Measurements from ENCODE around the gene RPL22. TPM values are rescaled to one million over a fixed set of nuclear protein-coding genes. Genes with fewer than 3 reads are reported as not detected.

The RPL22 gene
- total and polyA plus RNA-seq, 2 of the 13 experiments (the other 11 are each of a cell fraction or from before 2014, with no cell fraction given) = 214 to 545 TPM

- TF ChIP-seq ZNF451 (CRISPR knock-in tag; IDR thresholded peaks at IDR 0.05) (peak; percentile 99), MAF1 (CRISPR knock-in tag; IDR thresholded peaks at IDR 0.05; ENCODE audit: borderline replicate concordance) (peak; percentile 98), FOSL1 (CRISPR knock-in tag; IDR thresholded peaks at IDR 0.05; ENCODE audit: borderline replicate concordance) (peak; percentile 50; the same call in 1 of the 2 replicates), HNF4G (IDR thresholded peaks at IDR 0.05; ENCODE audit: borderline replicate concordance, low read depth, low read length) (no peak), HNF4G (CRISPR knock-in tag; IDR thresholded peaks at IDR 0.05; ENCODE audit: borderline replicate concordance, low read depth) (0 out of 2 replicates have a peak, but pooled peaks have one; percentile 71), NCOA5 (CRISPR knock-in tag; IDR thresholded peaks at IDR 0.05) (no peak), RBM39 (IDR thresholded peaks at IDR 0.05; ENCODE audit: low read depth, low read length, poor library complexity, severe bottlenecking) (no peak), ZSCAN21 (CRISPR knock-in tag; IDR thresholded peaks at IDR 0.05; ENCODE audit: borderline replicate concordance) (peak; percentile 99), ZNF367 (CRISPR knock-in tag; IDR thresholded peaks at IDR 0.05; ENCODE audit: borderline replicate concordance) (peak; percentile 98; the same call in 1 of the 2 replicates), ZNF766 (CRISPR knock-in tag; IDR thresholded peaks at IDR 0.05; ENCODE audit: borderline replicate concordance) (peak; percentile 99), PHF8 (CRISPR knock-in tag; IDR thresholded peaks at IDR 0.05) (peak; percentile 50), ELF4 (CRISPR knock-in tag; IDR thresholded peaks at IDR 0.05; ENCODE audit: borderline replicate concordance) (no peak), AGO1 (IDR thresholded peaks at IDR 0.05; ENCODE audit: low read depth, low read length, poor library complexity, severe bottlenecking) (no peak), SALL2 (CRISPR knock-in tag; IDR thresholded peaks at IDR 0.05) (peak; percentile 99), ZNF570 (CRISPR knock-in tag; IDR thresholded peaks at IDR 0.05; ENCODE audit: borderline replicate concordance) (peak; percentile 88; the same call in 1 of the 2 replicates), ZNF780A (CRISPR knock-in tag; IDR thresholded peaks at IDR 0.05) (peak; percentile 99), ZNF264 (CRISPR knock-in tag; IDR thresholded peaks at IDR 0.05) (peak; percentile 95), MED8 (CRISPR knock-in tag; IDR thresholded peaks at IDR 0.05; ENCODE audit: insufficient replicate concordance) (peak; percentile 69)
- TF ChIP-seq, protein P1, sequence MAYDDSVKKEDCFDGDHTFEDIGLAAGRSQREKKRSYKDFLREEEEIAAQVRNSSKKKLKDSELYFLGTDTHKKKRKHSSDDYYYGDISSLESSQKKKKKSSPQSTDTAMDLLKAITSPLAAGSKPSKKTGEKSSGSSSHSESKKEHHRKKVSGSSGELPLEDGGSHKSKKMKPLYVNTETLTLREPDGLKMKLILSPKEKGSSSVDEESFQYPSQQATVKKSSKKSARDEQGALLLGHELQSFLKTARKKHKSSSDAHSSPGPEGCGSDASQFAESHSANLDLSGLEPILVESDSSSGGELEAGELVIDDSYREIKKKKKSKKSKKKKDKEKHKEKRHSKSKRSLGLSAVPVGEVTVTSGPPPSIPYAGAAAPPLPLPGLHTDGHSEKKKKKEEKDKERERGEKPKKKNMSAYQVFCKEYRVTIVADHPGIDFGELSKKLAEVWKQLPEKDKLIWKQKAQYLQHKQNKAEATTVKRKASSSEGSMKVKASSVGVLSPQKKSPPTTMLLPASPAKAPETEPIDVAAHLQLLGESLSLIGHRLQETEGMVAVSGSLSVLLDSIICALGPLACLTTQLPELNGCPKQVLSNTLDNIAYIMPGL (CRISPR knock-in tag; IDR thresholded peaks at IDR 0.05; ENCODE audit: borderline replicate concordance in 1 of 2, low read depth in 1 of 2) = peak; percentile 82 to 87; a peak in 3 of 4 replicates
- TF ChIP-seq, protein P2, sequence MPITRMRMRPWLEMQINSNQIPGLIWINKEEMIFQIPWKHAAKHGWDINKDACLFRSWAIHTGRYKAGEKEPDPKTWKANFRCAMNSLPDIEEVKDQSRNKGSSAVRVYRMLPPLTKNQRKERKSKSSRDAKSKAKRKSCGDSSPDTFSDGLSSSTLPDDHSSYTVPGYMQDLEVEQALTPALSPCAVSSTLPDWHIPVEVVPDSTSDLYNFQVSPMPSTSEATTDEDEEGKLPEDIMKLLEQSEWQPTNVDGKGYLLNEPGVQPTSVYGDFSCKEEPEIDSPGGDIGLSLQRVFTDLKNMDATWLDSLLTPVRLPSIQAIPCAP (CRISPR knock-in tag; IDR thresholded peaks at IDR 0.05; ENCODE audit: low read depth) = peak; percentile 91; the same call in 1 of the 2 replicates
- TF ChIP-seq, protein P3, sequence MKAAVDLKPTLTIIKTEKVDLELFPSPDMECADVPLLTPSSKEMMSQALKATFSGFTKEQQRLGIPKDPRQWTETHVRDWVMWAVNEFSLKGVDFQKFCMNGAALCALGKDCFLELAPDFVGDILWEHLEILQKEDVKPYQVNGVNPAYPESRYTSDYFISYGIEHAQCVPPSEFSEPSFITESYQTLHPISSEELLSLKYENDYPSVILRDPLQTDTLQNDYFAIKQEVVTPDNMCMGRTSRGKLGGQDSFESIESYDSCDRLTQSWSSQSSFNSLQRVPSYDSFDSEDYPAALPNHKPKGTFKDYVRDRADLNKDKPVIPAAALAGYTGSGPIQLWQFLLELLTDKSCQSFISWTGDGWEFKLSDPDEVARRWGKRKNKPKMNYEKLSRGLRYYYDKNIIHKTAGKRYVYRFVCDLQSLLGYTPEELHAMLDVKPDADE (CRISPR knock-in tag; IDR thresholded peaks at IDR 0.05) = peak; percentile 96
- TF ChIP-seq, protein P4, sequence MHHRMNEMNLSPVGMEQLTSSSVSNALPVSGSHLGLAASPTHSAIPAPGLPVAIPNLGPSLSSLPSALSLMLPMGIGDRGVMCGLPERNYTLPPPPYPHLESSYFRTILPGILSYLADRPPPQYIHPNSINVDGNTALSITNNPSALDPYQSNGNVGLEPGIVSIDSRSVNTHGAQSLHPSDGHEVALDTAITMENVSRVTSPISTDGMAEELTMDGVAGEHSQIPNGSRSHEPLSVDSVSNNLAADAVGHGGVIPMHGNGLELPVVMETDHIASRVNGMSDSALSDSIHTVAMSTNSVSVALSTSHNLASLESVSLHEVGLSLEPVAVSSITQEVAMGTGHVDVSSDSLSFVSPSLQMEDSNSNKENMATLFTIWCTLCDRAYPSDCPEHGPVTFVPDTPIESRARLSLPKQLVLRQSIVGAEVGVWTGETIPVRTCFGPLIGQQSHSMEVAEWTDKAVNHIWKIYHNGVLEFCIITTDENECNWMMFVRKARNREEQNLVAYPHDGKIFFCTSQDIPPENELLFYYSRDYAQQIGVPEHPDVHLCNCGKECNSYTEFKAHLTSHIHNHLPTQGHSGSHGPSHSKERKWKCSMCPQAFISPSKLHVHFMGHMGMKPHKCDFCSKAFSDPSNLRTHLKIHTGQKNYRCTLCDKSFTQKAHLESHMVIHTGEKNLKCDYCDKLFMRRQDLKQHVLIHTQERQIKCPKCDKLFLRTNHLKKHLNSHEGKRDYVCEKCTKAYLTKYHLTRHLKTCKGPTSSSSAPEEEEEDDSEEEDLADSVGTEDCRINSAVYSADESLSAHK (CRISPR knock-in tag; IDR thresholded peaks at IDR 0.05; ENCODE audit: borderline replicate concordance) = peak; percentile 96
Observed at GRCh38 chr1:6245086-6245868, 45.9 kb upstream of the RPL22 start (continued).
